HFFc6 (cell line): ENCODE measurements around the gene PYCARD. TPM values are rescaled to one million over a fixed set of nuclear protein-coding genes. Genes with fewer than 3 reads are reported as not detected.
"Not testable (repeated sequence)": the region's sequence is repeated elsewhere in the genome, so short reads cannot be mapped to it uniquely, and the experiment has no call there.

ENCODE experiments used
- DNase-seq: peaks from one replicate; pipeline ENCODE4 v3.0.0-alpha.2; 2018
- H3K27ac Mint-ChIP-seq: 2 replicates; pipeline ENCODE4 v1.8.0; 2020; ENCODE audit warnings: mild to moderate bottlenecking, mixed read lengths
- H3K27me3 Mint-ChIP-seq: 2 replicates; pipeline ENCODE4 v1.8.0; 2021; ENCODE audit warnings: mild to moderate bottlenecking, moderate library complexity, mixed read lengths; ENCODE audit not compliant: insufficient read depth
- H3K36me3 Mint-ChIP-seq: 2 replicates; pipeline ENCODE4 v1.8.0; 2021; ENCODE audit warnings: low read depth, mixed read lengths
- H3K4me1 Mint-ChIP-seq: 2 replicates; pipeline ENCODE4 v1.8.0; 2020; ENCODE audit warnings: low read depth, mixed read lengths
- H3K4me3 Mint-ChIP-seq: 2 replicates; pipeline ENCODE4 v1.8.0; 2020; ENCODE audit warnings: mild to moderate bottlenecking, moderate library complexity, mixed read lengths
- H3K9me3 Mint-ChIP-seq: 2 replicates; pipeline ENCODE4 v1.8.0; 2020; ENCODE audit warnings: mild to moderate bottlenecking, mixed read lengths
- long read RNA-seq: library from polyadenylated mRNA; unstranded; transcript quantifications from one replicate; pipeline ENCODE4 v2.0.0, GENCODE V29; 2019
- total RNA-seq, 6 experiments: library from RNA; stranded (reverse); fragmentation: NEBNext Ultra II Directional; extraction: Animal tissue kit (Norgen Biotek cat#: 25700); gene quantifications; 2 replicates in 1 of 6; 3 replicates in 5 of 6; pipeline ENCODE4 v1.2.3, GENCODE V29; 2021
- TF ChIP-seq, protein P1 (sequence below): fragments of 200-600 bp; sonication (generic); IDR thresholded peaks from 2 replicates; pipeline ENCODE4 v1.5.0; 2021; ENCODE audit warnings: antibody characterized with exemption, mild to moderate bottlenecking

Gene PYCARD
- total RNA-seq, result 10 to 100 TPM; 13.0 to 23.1 (median 22.5) TPM
- long read RNA-seq, transcript PYCARD-201 (3 exons, 990 nt), result major isoform, 16 of 21 reads
- long read RNA-seq, transcript PYCARD-202 (2 exons, 696 nt), result minor isoform, 5 of 21 reads
- long read RNA-seq, partial matches to known transcripts, result 0 of 21 reads
- long read RNA-seq, other reads (novel, unspliced or antisense), result 0 of 21 reads

DNA sequence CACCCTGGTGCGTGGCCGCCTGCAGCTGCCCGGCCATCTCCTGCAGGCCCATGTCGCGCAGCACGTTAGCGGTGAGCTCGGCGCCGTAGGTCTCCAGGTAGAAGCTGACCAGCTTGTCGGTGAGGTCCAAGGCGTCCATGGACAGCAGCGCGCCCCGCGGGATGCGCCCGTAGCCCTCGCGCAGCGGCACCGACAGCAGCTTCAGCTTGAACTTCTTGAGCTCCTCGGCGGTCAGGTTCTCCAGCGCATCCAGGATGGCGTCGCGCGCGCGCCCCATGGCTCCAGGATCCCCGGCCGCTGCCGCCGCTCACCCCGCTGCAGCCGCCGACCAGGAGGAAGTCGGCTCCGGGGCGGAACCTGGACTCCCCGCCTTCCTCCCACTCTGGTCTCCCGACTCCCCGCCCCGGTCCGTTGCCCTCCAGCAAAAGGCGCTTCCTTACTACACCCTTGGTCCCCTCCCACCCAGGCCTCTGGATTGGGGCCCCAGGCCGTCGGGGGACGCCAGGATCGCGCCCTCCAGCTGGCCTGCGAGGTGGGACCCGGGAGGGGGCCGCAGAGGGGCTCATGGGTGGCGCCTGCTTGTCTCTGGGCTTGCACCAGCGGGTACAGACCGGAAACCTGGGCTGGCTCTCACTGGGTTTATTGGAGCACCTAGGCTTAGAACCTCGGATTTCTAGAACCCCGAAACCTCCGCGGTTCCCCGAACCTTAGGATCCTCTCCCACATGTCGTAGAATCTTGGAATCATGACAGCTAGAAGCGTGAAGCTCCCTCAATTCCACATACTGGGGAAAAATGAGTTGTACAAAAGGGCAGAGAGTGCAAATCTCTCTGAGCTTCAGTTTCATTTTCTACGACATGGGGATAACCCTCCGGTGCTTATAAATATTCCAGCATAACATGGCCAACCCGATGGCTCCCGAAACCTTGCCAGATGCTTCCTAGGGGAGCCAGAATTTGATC, at the start of gene PYCARD:
Gene PYCARD (minus strand): TSS at position 347 of the 962 bp plus-strand sequence. CDS start 70 bp downstream, at position 277.
- H3K9me3 Mint-ChIP-seq, result no peaks in the 10 kb centered on the region
- peak within 1 kb of the TSS; percentile 60 for H3K27ac Mint-ChIP-seq
- DNase-seq, result peak; percentile 21
- peaks cover 28% of the 10 kb centered on the region for H3K27me3 Mint-ChIP-seq
- peaks cover 10% of the 10 kb centered on the region; the same call in 1 of the 2 replicates for H3K36me3 Mint-ChIP-seq
- TF ChIP-seq, protein P1, sequence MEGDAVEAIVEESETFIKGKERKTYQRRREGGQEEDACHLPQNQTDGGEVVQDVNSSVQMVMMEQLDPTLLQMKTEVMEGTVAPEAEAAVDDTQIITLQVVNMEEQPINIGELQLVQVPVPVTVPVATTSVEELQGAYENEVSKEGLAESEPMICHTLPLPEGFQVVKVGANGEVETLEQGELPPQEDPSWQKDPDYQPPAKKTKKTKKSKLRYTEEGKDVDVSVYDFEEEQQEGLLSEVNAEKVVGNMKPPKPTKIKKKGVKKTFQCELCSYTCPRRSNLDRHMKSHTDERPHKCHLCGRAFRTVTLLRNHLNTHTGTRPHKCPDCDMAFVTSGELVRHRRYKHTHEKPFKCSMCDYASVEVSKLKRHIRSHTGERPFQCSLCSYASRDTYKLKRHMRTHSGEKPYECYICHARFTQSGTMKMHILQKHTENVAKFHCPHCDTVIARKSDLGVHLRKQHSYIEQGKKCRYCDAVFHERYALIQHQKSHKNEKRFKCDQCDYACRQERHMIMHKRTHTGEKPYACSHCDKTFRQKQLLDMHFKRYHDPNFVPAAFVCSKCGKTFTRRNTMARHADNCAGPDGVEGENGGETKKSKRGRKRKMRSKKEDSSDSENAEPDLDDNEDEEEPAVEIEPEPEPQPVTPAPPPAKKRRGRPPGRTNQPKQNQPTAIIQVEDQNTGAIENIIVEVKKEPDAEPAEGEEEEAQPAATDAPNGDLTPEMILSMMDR, result no peak
- H3K4me1 Mint-ChIP-seq, result peaks cover 46% of the 10 kb centered on the region
- H3K4me3 Mint-ChIP-seq, result peak within 1 kb of the TSS; percentile 88

DNA sequence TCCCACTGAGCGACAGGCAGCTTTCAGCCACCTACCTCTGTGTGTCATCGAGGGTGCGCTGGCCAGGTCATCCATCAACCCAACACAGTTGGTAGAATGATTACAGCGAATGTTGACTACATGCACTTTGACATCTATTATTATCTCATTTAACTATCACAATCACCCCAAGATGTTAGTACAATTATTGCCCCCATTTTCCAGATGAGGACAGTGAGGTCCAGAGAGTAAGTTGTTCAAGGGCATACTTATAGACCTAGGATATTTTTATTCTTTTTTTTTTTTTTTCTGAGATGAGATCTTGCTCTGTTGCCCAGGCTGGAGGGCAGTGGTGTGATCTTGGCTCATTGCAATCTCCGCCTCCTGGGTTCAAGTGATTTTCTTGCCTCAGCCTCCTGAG, 48.9 kb upstream of the PYCARD start:
- TF ChIP-seq, protein P1, result no peak
- Mint-ChIP-seq H3K4me3 (no peak overlapping the region), H3K4me1 (peaks cover 6% of the 10 kb centered on the region), H3K36me3 (no peaks in the 10 kb centered on the region), H3K27ac (no peak overlapping the region), H3K9me3 (no peaks in the 10 kb centered on the region), H3K27me3 (peaks cover 19% of the 10 kb centered on the region)
- DNase-seq, result no peak

DNA sequence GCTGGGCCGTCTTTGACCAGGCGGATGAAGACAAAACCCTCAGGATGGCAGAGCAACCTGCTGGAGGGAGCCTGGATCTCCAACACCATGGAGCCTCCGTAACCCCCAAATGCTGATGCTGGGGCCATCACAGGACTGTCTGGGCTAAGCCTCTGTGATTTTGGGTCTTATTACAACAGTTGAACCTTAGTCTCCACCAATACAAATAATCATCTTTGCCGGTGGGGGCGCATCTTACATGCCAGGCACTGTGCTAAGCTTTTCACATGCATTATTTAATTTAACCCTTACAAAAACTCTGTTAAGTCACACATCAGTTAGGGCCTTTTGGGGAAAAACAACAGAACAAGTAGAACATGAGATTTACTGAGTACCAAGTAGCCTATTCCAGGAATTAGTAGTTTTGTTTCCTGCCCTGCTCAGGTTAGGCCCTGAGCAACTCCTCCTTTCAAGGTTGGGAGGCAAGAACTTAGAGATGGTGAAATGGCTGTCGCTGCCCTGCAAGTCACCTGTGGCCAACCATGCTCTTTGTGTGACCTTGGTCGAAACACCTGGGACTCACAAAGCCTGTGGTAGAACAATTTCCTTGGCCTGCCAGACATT, 48.3 kb upstream of the PYCARD start:
- no peak for DNase-seq
- peaks cover 22% of the 10 kb centered on the region for H3K27me3 Mint-ChIP-seq
- TF ChIP-seq, protein P1, result no peak
- no peaks in the 10 kb centered on the region for H3K9me3 Mint-ChIP-seq
- H3K4me1 Mint-ChIP-seq, result peaks cover 6% of the 10 kb centered on the region
- no peaks in the 10 kb centered on the region for H3K36me3 Mint-ChIP-seq
- H3K4me3 Mint-ChIP-seq, result no peak overlapping the region
- no peak overlapping the region for H3K27ac Mint-ChIP-seq

DNA sequence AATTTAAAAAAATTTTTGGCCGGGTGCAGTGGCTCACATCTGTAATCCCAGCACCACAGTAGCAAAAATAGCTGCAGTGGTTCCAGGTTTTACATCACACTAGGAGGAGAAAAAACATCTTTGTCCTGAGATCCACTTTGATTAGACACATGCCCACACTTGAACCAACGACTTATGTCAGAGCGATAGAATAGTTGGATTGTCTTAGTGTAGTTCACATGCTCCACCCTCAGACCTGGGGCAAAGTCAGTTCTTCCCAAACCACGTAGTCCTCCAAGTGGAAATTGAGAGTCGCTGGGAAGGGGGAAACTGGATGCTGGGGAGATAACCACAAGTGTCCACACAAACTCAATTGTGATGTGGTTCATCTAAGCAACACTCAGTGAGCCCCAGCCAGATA, 45.8 kb upstream of the PYCARD start:
- H3K4me3 Mint-ChIP-seq, result no peak overlapping the region
- no peak overlapping the region for H3K27ac Mint-ChIP-seq
- TF ChIP-seq, protein P1, result no peak
- no peaks in the 10 kb centered on the region for H3K4me1 Mint-ChIP-seq
- H3K9me3 Mint-ChIP-seq, result no peaks in the 10 kb centered on the region
- DNase-seq, result no peak
- H3K36me3 Mint-ChIP-seq, result no peaks in the 10 kb centered on the region
- peaks cover 34% of the 10 kb centered on the region for H3K27me3 Mint-ChIP-seq

DNA sequence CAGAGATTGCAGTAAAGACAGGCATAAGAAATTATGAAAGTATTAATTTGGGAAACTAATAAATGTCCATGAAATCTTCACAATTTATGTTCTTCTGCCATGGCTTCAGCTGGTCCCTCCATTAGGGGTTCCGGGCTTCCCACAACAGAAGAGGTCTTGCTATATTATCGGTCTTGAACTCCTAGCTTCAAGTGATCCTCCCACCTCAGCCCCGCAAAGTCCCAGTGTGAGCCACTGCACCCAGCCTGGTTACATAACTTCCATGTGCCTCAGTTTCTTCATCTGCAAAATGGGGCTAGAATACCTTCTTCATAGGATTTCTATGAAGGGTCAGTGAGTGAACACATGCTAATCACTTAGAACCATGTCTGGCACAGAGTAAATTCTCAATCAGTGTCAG, 43.7 kb upstream of the PYCARD start:
- Mint-ChIP-seq H3K9me3 (no peaks in the 10 kb centered on the region), H3K27me3 (peaks cover 39% of the 10 kb centered on the region), H3K4me3 (no peak overlapping the region), H3K36me3 (no peaks in the 10 kb centered on the region), H3K4me1 (no peaks in the 10 kb centered on the region), H3K27ac (no peak overlapping the region)
- TF ChIP-seq, protein P1, result no peak
- no peak for DNase-seq

DNA sequence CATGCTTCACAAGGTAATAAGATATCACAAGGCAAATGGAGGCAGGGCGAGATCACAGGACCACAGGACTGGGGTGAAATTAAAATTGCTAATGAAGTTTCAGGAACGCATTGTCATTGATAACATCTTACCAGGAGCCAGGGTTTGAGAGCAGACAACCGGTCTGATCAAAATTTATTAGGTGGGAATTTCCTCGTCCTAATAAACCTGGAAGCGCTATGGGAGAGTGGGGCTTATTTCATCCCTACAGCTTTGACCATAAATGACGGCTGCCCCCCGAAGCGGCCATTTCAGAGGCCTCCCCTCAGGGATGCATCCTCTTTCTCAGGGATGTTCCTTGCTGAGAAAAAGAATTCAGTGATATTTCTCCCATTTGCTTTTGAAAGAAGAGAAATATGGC, 43.0 kb upstream of the PYCARD start:
- H3K36me3 Mint-ChIP-seq, H3K27ac Mint-ChIP-seq, H3K9me3 Mint-ChIP-seq, H3K4me3 Mint-ChIP-seq, H3K4me1 Mint-ChIP-seq, DNase-seq: not testable (repeated sequence)
- H3K27me3 Mint-ChIP-seq, result peaks cover 41% of the 10 kb centered on the region
